Measurements from ENCODE around the gene PRICKLE3. TPM values are rescaled to one million over a fixed set of nuclear protein-coding genes. Genes with fewer than 3 reads are reported as not detected.

The PRICKLE3 gene
- total and polyA plus RNA-seq, 8 donors = 3.7 to 65.1 (median 7.1) TPM

- H3K9me3 ChIP-seq = peaks cover 0 to 8% (median 3%) of the 10 kb centered on the region in 4 donors
- no peaks in the 10 kb centered on the region for H3K27me3 ChIP-seq
- H3K27ac ChIP-seq = no peak overlapping the region
- peak in 3 of 7 experiments; percentile 24 to 36 (median 32) for TF ChIP-seq CTCF (IDR thresholded peaks at IDR 0.05)
- TF ChIP-seq EP300 (IDR thresholded peaks at IDR 0.05) = no peak
- TF ChIP-seq POLR2A (IDR thresholded peaks at IDR 0.05) = no peak
- peak in 1 of 2 donors; percentile 51 for DNase-seq
- intact Hi-C loops (cut with DNase I; ENCODE audit: low total_unique reads) = no loop called here
- 54 to 70% (median 65%) methylated on average over 6 to 10 of the region's 10 CpGs for WGBS, 5 donors
- H3K4me1 ChIP-seq = peaks cover 0 to 18% (median 12%) of the 10 kb centered on the region in 4 donors
- no peaks in the 10 kb centered on the region for H3K36me3 ChIP-seq
- H3K4me3 ChIP-seq = no peak overlapping the region
Observed at GRCh38 chrX:49192722-49193328, 6.7 kb upstream of the PRICKLE3 start.

GRCh38 chrX:49191574-49192011 lies 5.4 kb upstream of the PRICKLE3 start:
- peaks cover 0 to 8% (median 3%) of the 10 kb centered on the region in 4 donors for H3K9me3 ChIP-seq
- intact Hi-C loops (cut with DNase I; ENCODE audit: low total_unique reads) = no loop called here
- TF ChIP-seq POLR2AphosphoS5 (IDR thresholded peaks at IDR 0.05) (no peak), EP300 (IDR thresholded peaks at IDR 0.05) (no peak), CTCF (IDR thresholded peaks at IDR 0.05) (no peak), POLR2A (IDR thresholded peaks at IDR 0.05) (no peak)
- no peaks in the 10 kb centered on the region for H3K27me3 ChIP-seq
- no peaks in the 10 kb centered on the region for H3K36me3 ChIP-seq
- no peak for DNase-seq
- WGBS, 5 donors = 0 to 54% (median 4%) methylated on average over 6 to 34 of the region's 34 CpGs
- H3K4me3 ChIP-seq = peak overlapping the region; percentile 57 to 61 (median 58)
- H3K27ac ChIP-seq = peak overlapping the region; percentile 87 to 95 (median 89)
- H3K4me1 ChIP-seq = peaks cover 0 to 22% (median 12%) of the 10 kb centered on the region in 4 donors

- Histone ChIP-seq H3K9me3 (peaks cover 0 to 8% (median 3%) of the 10 kb centered on the region in 4 donors), H3K36me3 (no peaks in the 10 kb centered on the region), H3K27ac (peak overlapping the region; percentile 88 to 95 (median 89)), H3K27me3 (no peaks in the 10 kb centered on the region), H3K4me1 (peaks cover 0 to 24% (median 12%) of the 10 kb centered on the region in 4 donors), H3K4me3 (peak overlapping the region; percentile 57 to 61 (median 58))
- TF ChIP-seq POLR2AphosphoS5 (IDR thresholded peaks at IDR 0.05) (peak; percentile 59 to 89 (median 87)), POLR2A (IDR thresholded peaks at IDR 0.05) (peak in 1 of 4 donors; percentile 76), EP300 (IDR thresholded peaks at IDR 0.05) (no peak), CTCF (IDR thresholded peaks at IDR 0.05) (no peak)
- DNase-seq = peak; percentile 90 to 98
- intact Hi-C loops (cut with DNase I; ENCODE audit: low total_unique reads) = no loop called here
- WGBS, 5 donors = 0 to 40% (median 4%) methylated on average over 25 to 32 of the region's 32 CpGs
Observed at GRCh38 chrX:49190821-49191573, 4.8 kb upstream of the PRICKLE3 start.

GRCh38 chrX:49189606-49190005 lies 3.4 kb upstream of the PRICKLE3 start:
- H3K4me3 ChIP-seq = peak overlapping the region in 2 of 4 donors; percentile 30 to 48
- DNase-seq = no peak
- WGBS, 5 donors = 57 to 72% (median 67%) methylated on average over 6 of the region's 6 CpGs
- no peak for TF ChIP-seq CTCF (IDR thresholded peaks at IDR 0.05)
- peak overlapping the region in 4 of 5 donors; percentile 82 to 89 (median 87) for H3K27ac ChIP-seq
- peaks cover 0 to 8% (median 3%) of the 10 kb centered on the region in 4 donors for H3K9me3 ChIP-seq
- intact Hi-C loops (cut with DNase I; ENCODE audit: low total_unique reads) = no loop called here
- no peaks in the 10 kb centered on the region for H3K36me3 ChIP-seq
- H3K27me3 ChIP-seq = no peaks in the 10 kb centered on the region
- peaks cover 6 to 35% (median 21%) of the 10 kb centered on the region in 4 donors for H3K4me1 ChIP-seq
